Measurements from ENCODE around the gene TRIM73.
"Not testable (repeated sequence)": the region's sequence is repeated elsewhere in the genome, so short reads cannot be mapped to it uniquely, and the experiment has no call there.

DNA sequence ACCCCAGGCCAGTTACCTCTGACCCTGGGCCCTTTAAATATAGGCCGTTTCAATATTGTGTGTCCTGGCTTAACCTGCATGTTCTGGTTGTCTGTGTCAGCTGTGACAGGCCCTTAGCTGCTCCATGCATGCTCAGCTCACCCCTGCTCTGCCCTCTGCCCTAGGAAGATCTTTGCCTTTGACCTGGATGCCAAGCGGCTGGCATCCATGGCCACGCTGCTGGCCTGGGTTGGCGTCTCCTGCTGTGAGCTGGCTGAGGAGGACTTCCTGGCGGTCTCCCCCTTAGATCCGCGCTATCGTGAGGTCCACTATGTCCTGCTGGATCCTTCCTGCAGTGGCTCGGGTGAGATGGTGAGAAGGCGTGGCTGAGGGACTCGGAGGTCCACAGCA is 20.0 kb downstream of the TRIM73 start:
- not testable (repeated sequence) for TF ChIP-seq EZH2 (IDR thresholded peaks at IDR 0.05; ENCODE audit: low read depth)
- TF ChIP-seq, protein P1, sequence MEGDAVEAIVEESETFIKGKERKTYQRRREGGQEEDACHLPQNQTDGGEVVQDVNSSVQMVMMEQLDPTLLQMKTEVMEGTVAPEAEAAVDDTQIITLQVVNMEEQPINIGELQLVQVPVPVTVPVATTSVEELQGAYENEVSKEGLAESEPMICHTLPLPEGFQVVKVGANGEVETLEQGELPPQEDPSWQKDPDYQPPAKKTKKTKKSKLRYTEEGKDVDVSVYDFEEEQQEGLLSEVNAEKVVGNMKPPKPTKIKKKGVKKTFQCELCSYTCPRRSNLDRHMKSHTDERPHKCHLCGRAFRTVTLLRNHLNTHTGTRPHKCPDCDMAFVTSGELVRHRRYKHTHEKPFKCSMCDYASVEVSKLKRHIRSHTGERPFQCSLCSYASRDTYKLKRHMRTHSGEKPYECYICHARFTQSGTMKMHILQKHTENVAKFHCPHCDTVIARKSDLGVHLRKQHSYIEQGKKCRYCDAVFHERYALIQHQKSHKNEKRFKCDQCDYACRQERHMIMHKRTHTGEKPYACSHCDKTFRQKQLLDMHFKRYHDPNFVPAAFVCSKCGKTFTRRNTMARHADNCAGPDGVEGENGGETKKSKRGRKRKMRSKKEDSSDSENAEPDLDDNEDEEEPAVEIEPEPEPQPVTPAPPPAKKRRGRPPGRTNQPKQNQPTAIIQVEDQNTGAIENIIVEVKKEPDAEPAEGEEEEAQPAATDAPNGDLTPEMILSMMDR (conservative IDR thresholded peaks at IDR 0.05) = not testable (repeated sequence)

Data from PC-9 (cell line).